BLaER1 treated with 17β-estradiol and CSF1 and Interleukin-3, amounts not matched to agents 10 nM and 100 nM (cell line): ENCODE results near the gene ALKBH3.

ENCODE experiments used
- H3K27ac ChIP-seq, 11 experiments: shearing (Covaris generic); formaldehyde crosslinking; 2 replicates each; pipeline ENCODE4 v1.8.1; 2022
- H3K27me3 ChIP-seq, 11 experiments: shearing (Covaris generic); formaldehyde crosslinking; 2 replicates each; pipeline ENCODE4 v1.8.1; 2022
- H3K36me3 ChIP-seq, 11 experiments: shearing (Covaris generic); formaldehyde crosslinking; 2 replicates each; pipeline ENCODE4 v1.8.1; 2022
- H3K4me1 ChIP-seq, 10 experiments: shearing (Covaris generic); formaldehyde crosslinking; 2 replicates each; pipeline ENCODE4 v1.8.1; 2022
- H3K4me2 ChIP-seq, 11 experiments: shearing (Covaris generic); formaldehyde crosslinking; 2 replicates each; pipeline ENCODE4 v1.8.1; 2022
- H3K4me3 ChIP-seq, 10 experiments: shearing (Covaris generic); formaldehyde crosslinking; 2 replicates each; pipeline ENCODE4 v1.8.1; 2022
- H3K9ac ChIP-seq, 11 experiments: shearing (Covaris generic); formaldehyde crosslinking; 2 replicates each; pipeline ENCODE4 v1.8.1; 2022
- H3K9me3 ChIP-seq, 11 experiments: shearing (Covaris generic); formaldehyde crosslinking; replicated peaks in 1 of 11; 2 replicates each; pipeline ENCODE4 v1.8.1; 2022
- H4K20me1 ChIP-seq, 11 experiments: shearing (Covaris generic); formaldehyde crosslinking; 2 replicates each; pipeline ENCODE4 v1.8.1; 2022
- Cebpa-rat ChIP-seq, 11 experiments: shearing (Covaris generic); IDR thresholded peaks; 2 replicates each; pipeline ENCODE4 v1.8.1; 2022

Gene ALKBH3

DNA sequence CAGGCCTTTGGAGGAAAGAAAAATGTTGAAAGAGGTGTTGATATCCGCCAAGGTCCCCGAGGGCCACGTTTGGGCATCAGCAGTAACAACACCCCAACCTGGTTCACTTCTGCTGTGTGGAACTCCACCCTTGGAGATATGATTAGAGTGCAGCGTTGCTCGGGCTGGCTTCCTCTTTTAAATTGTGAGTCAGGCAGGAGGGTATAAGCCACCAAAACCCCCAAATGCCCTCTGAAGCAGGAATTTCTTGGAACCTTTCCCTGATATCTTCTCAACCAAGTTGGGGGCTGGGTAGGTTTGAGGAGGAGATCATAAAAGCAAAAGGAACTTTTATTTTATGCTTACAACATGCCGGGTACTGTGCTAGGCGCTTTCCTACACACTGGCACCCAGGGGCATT, 55.4 kb downstream of the ALKBH3 start:
- Histone ChIP-seq H3K4me2 (peak overlapping the region; percentile 7 to 82 (median 44); a peak in 17 of 22 replicates), H3K9me3 (no peaks in the 10 kb centered on the region), H4K20me1 (no peaks in the 10 kb centered on the region), H3K27me3 (0 out of 22 replicates have a peak, but pooled peaks cover 0 to under 1% (median 0%) of the 10 kb centered on the region in 11 experiments), H3K36me3 (no peaks in the 10 kb centered on the region), H3K4me1 (peaks cover 15 to 69% (median 36%) of the 10 kb centered on the region in 10 experiments), H3K27ac (peak overlapping the region in 2 of 11 experiments; percentile 8 to 37; a peak in 2 of 22 replicates), H3K4me3 (no peak overlapping the region), H3K9ac (no peak overlapping the region)
- no peak for TF ChIP-seq Cebpa-rat (IDR thresholded peaks at IDR 0.05)

DNA sequence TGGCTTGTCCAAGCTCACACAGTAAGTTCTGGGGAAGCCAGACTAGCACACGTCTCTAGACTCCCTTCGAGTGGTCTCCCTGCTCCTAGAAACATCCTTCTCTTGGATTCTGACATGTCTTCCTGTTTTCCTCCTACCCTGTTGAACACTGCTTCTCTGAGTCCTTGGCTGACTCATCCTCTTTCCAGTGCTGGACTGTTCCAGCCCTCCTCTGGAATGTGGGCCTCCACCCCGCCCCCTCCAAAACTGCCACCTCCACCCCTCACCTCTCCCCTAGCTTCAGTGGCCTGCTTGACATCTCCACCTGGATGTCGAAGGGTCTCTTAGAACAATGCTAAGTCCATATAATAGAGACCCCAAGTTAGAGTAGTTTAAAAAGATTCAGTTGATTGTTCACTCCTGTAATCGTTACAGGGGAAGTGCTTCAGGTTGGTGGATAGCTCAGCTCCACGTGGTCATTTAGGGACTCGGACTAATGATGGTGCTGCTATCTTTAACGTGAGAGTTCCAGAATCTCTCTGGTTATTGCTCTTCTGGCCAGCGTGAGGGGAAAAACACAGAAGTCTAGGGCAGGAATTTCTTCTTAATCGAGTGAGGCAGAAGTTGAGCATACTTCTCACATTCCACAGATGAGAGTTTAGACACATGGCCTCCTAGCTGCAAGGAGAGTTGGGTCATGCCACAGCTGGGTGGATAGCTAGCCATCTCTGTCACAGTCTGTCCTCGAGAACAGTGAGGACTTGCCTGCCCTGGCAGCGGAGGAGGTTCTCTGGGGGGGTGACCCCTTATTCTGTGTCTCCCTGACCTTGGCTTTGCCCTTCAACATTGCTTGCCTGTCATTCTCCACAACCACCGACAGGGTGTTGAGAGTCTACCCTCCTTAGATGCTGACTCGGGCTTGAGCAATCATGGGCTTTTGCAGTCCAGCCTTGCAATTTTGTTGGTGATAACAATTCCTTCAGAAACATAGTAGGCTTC, 57.1 kb downstream of the ALKBH3 start:
- no peaks in the 10 kb centered on the region for H3K9me3 ChIP-seq
- no peak overlapping the region for H3K27ac ChIP-seq
- H3K36me3 ChIP-seq: no peaks in the 10 kb centered on the region
- H3K4me2 ChIP-seq: peak overlapping the region in 5 of 11 experiments; percentile 28 to 82 (median 78); a peak in 4 of 22 replicates
- H3K4me1 ChIP-seq: peaks cover 15 to 67% (median 34%) of the 10 kb centered on the region in 10 experiments
- H3K27me3 ChIP-seq: peaks cover under 1 to 14% (median 1%) of the 10 kb centered on the region in 11 experiments; a peak in 21 of 22 replicates
- H4K20me1 ChIP-seq: no peaks in the 10 kb centered on the region; a peak in 2 of 22 replicates
- TF ChIP-seq Cebpa-rat (IDR thresholded peaks at IDR 0.05): no peak
- H3K4me3 ChIP-seq: no peak overlapping the region
- no peak overlapping the region for H3K9ac ChIP-seq

DNA sequence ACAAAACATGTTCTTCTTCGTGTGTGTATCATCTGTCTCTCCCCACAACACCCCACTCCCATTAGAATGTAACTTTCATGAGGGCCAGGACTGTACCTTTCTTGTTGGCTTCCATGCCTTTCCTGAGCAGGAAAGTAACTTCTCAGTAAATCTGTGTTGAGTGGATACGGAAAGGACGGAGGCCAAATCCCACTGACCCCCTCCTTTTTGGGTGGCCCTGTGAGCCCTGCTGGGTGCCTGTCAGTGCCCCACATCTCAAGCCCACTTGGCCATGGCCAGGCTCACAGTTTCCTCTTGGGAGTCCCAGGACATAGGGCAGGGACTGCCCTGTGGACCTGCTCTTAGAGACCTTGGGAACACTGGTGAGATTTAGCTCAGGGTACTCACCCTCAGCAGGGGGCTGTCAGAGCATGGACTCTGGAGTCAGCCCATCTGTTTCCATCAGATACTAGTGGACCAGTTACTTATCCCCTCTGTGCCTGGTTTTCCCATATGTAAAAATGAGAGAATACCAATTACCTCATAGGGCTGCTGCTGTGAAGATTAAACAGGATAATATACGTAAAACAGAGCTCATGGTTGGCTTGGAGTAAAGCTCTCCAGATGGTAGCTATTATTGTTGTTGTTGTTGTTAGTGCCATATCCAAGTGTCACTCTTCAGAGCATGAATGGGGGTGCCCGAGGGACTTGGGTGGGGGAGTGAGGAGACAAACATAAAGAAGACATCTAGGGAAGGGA, 60.8 kb downstream of the ALKBH3 start:
- TF ChIP-seq Cebpa-rat (IDR thresholded peaks at IDR 0.05): no peak
- H3K27ac ChIP-seq: peak overlapping the region in 7 of 11 experiments; percentile 68 to 84 (median 78); a peak in 11 of 22 replicates
- peaks cover 32 to 40% (median 35%) of the 10 kb centered on the region in 11 experiments for H3K27me3 ChIP-seq
- peak overlapping the region; percentile 91 to 100 (median 99) for H3K4me2 ChIP-seq
- peak overlapping the region; percentile 58 to 84 (median 72) for H3K4me3 ChIP-seq
- H4K20me1 ChIP-seq: peaks cover 0 to 27% (median 18%) of the 10 kb centered on the region in 11 experiments; a peak in 19 of 22 replicates
- H3K9me3 ChIP-seq: no peaks in the 10 kb centered on the region
- no peaks in the 10 kb centered on the region for H3K36me3 ChIP-seq
- peaks cover 32 to 57% (median 41%) of the 10 kb centered on the region in 10 experiments for H3K4me1 ChIP-seq
- H3K9ac ChIP-seq: peak overlapping the region in 10 of 11 experiments; percentile 65 to 87 (median 74); a peak in 18 of 22 replicates

DNA sequence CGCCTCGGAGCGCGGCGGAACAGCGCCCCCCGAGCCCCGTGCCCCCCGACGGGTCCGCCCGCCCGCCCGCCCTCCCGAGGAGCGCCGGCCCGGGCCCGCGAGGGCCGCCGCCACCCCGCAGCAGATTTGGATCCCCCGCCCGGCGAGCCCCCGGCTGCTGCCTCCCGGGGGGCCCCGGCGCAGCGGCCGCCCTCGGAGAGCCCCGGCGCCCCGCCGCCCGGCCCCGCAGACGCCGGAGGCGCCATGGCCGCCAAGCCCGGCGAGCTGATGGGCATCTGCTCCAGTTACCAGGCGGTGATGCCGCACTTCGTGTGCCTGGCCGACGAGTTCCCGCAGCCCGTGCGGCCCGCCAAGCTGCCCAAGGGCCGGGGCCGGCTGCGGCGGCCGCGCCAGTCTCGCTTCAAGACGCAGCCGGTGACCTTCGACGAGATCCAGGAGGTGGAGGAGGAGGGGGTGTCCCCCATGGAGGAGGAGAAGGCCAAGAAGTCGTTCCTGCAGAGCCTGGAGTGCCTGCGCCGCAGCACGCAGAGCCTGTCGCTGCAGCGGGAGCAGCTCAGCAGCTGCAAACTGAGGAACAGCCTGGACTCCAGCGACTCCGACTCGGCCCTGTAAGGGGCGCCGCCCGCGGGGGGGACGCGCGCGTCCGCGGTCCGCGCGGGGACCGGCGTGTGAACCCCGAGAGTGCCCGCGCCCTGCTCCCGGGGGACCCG, 62.2 kb downstream of the ALKBH3 start:
- Histone ChIP-seq H3K4me3 (peak overlapping the region; percentile 58 to 84 (median 72)), H3K9ac (peak overlapping the region in 10 of 11 experiments; percentile 63 to 87 (median 74); a peak in 20 of 22 replicates), H3K27me3 (peaks cover 32 to 40% (median 35%) of the 10 kb centered on the region in 11 experiments), H3K4me1 (peaks cover 24 to 43% (median 37%) of the 10 kb centered on the region in 10 experiments), H3K27ac (peak overlapping the region in 9 of 11 experiments; percentile 27 to 78 (median 61); a peak in 16 of 22 replicates), H3K4me2 (peak overlapping the region; percentile 91 to 100 (median 99)), H4K20me1 (peaks cover 0 to 27% (median 18%) of the 10 kb centered on the region in 11 experiments; a peak in 19 of 22 replicates), H3K36me3 (no peaks in the 10 kb centered on the region), H3K9me3 (no peaks in the 10 kb centered on the region)
- no peak for TF ChIP-seq Cebpa-rat (IDR thresholded peaks at IDR 0.05)

DNA sequence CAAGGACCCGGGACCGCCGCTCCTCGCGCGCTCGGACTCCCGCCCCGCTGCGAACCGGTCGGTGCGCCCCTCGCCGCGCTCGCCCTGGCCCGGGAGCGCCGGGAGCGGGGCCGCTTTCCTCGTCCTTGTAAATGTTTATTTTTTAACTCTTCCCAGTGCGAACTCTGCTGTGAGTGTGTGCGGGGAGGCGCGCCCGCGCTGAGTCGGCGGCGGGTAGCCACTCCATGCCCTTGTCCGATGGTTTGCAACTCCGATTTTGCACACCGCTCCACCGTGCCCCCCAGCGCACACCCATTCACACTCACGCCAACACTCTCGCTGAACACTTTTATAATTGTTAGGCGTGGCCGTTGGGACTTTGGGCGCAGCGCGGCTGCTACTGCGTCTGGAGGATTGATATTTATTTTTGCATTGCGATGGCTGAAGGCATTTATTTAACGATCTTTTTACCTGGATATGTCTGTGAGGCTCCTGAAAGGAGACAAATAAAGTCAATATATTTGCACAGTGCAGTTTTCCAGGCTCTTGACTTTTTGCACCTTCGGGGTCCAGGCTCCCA, 62.8 kb downstream of the ALKBH3 start:
- Histone ChIP-seq H3K9me3 (no peaks in the 10 kb centered on the region), H3K27me3 (peaks cover 32 to 40% (median 35%) of the 10 kb centered on the region in 11 experiments), H3K4me1 (peaks cover 23 to 41% (median 36%) of the 10 kb centered on the region in 10 experiments), H4K20me1 (peaks cover 0 to 27% (median 18%) of the 10 kb centered on the region in 11 experiments; a peak in 19 of 22 replicates), H3K4me2 (peak overlapping the region; percentile 91 to 100 (median 99)), H3K4me3 (peak overlapping the region; percentile 58 to 84 (median 72)), H3K9ac (peak overlapping the region in 10 of 11 experiments; percentile 55 to 87 (median 74); a peak in 20 of 22 replicates), H3K36me3 (no peaks in the 10 kb centered on the region), H3K27ac (peak overlapping the region in 8 of 11 experiments; percentile 27 to 78 (median 62); a peak in 13 of 22 replicates)
- no peak for TF ChIP-seq Cebpa-rat (IDR thresholded peaks at IDR 0.05)

DNA sequence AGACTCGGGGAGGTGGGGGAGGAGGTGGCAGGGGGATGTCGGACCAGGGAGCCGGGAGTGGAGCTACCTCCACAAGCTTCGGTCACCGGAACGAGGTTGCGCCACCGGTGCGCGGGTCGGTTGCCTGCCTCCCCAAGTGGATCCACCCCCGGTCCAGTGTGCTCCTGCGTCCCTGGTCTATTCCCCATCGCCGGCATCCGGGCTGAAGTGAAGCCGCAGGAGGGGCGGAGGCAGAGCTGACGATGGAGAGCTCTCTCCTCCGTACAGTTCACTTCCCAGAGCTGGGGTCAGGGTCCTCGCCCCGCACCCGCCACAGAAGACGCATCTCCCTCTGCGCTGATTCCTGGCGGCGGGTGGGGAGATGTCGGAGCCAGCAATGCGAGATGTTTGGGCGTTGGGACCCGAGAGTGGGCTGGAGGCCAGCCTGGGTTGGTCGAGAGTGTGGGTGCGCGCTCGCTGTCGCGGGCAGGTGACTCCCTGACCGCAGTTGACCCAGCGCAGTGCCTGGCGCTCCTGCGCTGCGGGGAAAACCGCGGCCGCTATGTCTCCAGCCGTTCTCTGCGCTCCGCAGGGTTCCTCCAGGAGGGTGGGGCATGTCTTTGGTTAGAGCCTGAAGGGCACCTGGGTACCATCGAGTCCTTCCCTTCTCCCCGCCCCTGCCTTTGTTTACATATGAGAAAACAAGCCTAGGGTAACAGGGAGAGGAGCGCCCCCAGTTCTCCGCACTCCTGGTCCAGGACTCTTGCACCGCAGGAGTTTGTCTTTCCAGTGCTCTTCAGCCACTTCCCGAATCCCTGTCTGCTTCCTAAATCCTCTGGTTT, 63.5 kb downstream of the ALKBH3 start:
- Histone ChIP-seq H3K4me2 (peak overlapping the region; percentile 91 to 100 (median 99)), H4K20me1 (peaks cover 0 to 27% (median 18%) of the 10 kb centered on the region in 11 experiments; a peak in 19 of 22 replicates), H3K27ac (0 out of 22 replicates have a peak overlapping the region, but pooled peaks of 2 of the 11 experiments have one; percentile 7 to 77), H3K9me3 (no peaks in the 10 kb centered on the region), H3K36me3 (no peaks in the 10 kb centered on the region), H3K4me1 (peaks cover 22 to 41% (median 35%) of the 10 kb centered on the region in 10 experiments), H3K4me3 (peak overlapping the region; percentile 58 to 84 (median 72)), H3K9ac (peak overlapping the region in 8 of 11 experiments; percentile 65 to 87 (median 78); a peak in 13 of 22 replicates), H3K27me3 (peaks cover 32 to 40% (median 35%) of the 10 kb centered on the region in 11 experiments)
- TF ChIP-seq Cebpa-rat (IDR thresholded peaks at IDR 0.05): no peak
